ENCODE data around the gene PRSS16.
"Not testable (repeated sequence)": the region's sequence is repeated elsewhere in the genome, so short reads cannot be mapped to it uniquely, and the experiment has no call there.

PRSS16 gene

GRCh38 chr6:27242589-27243265 lies 4.8 kb upstream of the PRSS16 start:
- no peak for DNase-seq

- DNase-seq: no peak
Measured at GRCh38 chr6:27248783-27249182, 1.3 kb downstream of the PRSS16 start.

GRCh38 chr6:27250277-27251111 lies 3.0 kb downstream of the PRSS16 start:
- DNase-seq: no peak

GRCh38 chr6:27251112-27251605 lies 3.7 kb downstream of the PRSS16 start:
- DNase-seq: peak; percentile 30

- peak; percentile 26 for DNase-seq
Measured at GRCh38 chr6:27251606-27252251, 4.2 kb downstream of the PRSS16 start.

- DNase-seq: no peak
Measured at GRCh38 chr6:27254566-27254965, 7.1 kb downstream of the PRSS16 start.

- DNase-seq: no peak
Measured at GRCh38 chr6:27255866-27256265, 8.4 kb downstream of the PRSS16 start.

GRCh38 chr6:27260369-27260768 lies 12.9 kb downstream of the PRSS16 start:
- no peak for DNase-seq

GRCh38 chr6:27260836-27261375 lies 13.4 kb downstream of the PRSS16 start:
- DNase-seq: no peak

- DNase-seq: no peak
Measured at GRCh38 chr6:27263886-27264285, 16.4 kb downstream of the PRSS16 start.

- DNase-seq: not testable (repeated sequence)
Measured at GRCh38 chr6:27267003-27267402, 19.5 kb downstream of the PRSS16 start.

- no peak for DNase-seq
Measured at GRCh38 chr6:27267857-27268434, 20.4 kb downstream of the PRSS16 start.

GRCh38 chr6:27268803-27269202 lies 21.3 kb downstream of the PRSS16 start:
- no peak for DNase-seq

- no peak for DNase-seq
Measured at GRCh38 chr6:27273783-27274182, 26.3 kb downstream of the PRSS16 start.

GRCh38 chr6:27275025-27275956 lies 27.8 kb downstream of the PRSS16 start:
- no peak for DNase-seq

- DNase-seq: no peak
Measured at GRCh38 chr6:27279513-27280063, 32.1 kb downstream of the PRSS16 start.

- DNase-seq: peak; percentile 50
Measured at GRCh38 chr6:27280064-27280539, 32.6 kb downstream of the PRSS16 start.

GRCh38 chr6:27280540-27281000 lies 33.1 kb downstream of the PRSS16 start:
- no peak for DNase-seq

GRCh38 chr6:27281105-27281539 lies 33.6 kb downstream of the PRSS16 start:
- no peak for DNase-seq

GRCh38 chr6:27281569-27281968 lies 34.1 kb downstream of the PRSS16 start:
- no peak for DNase-seq

- DNase-seq: no peak
Measured at GRCh38 chr6:27283279-27283678, 35.8 kb downstream of the PRSS16 start.
